Left cardiac atrium (tissue), 4 donors: Measurements from ENCODE around the gene SPECC1L. TPM values are rescaled to one million over a fixed set of nuclear protein-coding genes. Genes with fewer than 3 reads are reported as not detected.

ENCODE experiments used
- ATAC-seq, 2 donors: fragments of 200-7000 bp; cut with Tn5 transposase; one replicate each; pipeline ENCODE4 v1.9.1; 2020; ENCODE audit warnings: mild to moderate bottlenecking in 2 of 2, moderate library complexity in 2 of 2
- DNase-seq: peaks from one replicate; pipeline ENCODE4 v3.0.0-alpha.2; 2020
- intact Hi-C, 2 donors: fragments of 100-400 bp; cut with DNase I; formaldehyde crosslinking; loops; one replicate each; pipeline versions ENCODE4 v1.14.1 to v1.15.1; 2022 to 2023
- total RNA-seq, 2 donors: library from RNA; stranded (reverse); fragmentation: NEBNext Ultra II Directional; extraction: Animal tissue kit (Norgen Biotek cat#: 25700); gene quantifications; one replicate each; pipeline ENCODE4 v1.2.1, GENCODE V29; 2021
- donor health status: DM: no; HTN: yes; CAD: no.
- donor health status: DM: no; HTN: yes; CAD: no; lungs with severe emphysema.
- donor health status: DM: yes; HTN: yes; CAD: no.
- donor health status: Dilated cardiomyopathy.

SPECC1L gene
- total RNA-seq, 2 donors from 2014 or later, result 54.5 to 59.1 TPM

DNA sequence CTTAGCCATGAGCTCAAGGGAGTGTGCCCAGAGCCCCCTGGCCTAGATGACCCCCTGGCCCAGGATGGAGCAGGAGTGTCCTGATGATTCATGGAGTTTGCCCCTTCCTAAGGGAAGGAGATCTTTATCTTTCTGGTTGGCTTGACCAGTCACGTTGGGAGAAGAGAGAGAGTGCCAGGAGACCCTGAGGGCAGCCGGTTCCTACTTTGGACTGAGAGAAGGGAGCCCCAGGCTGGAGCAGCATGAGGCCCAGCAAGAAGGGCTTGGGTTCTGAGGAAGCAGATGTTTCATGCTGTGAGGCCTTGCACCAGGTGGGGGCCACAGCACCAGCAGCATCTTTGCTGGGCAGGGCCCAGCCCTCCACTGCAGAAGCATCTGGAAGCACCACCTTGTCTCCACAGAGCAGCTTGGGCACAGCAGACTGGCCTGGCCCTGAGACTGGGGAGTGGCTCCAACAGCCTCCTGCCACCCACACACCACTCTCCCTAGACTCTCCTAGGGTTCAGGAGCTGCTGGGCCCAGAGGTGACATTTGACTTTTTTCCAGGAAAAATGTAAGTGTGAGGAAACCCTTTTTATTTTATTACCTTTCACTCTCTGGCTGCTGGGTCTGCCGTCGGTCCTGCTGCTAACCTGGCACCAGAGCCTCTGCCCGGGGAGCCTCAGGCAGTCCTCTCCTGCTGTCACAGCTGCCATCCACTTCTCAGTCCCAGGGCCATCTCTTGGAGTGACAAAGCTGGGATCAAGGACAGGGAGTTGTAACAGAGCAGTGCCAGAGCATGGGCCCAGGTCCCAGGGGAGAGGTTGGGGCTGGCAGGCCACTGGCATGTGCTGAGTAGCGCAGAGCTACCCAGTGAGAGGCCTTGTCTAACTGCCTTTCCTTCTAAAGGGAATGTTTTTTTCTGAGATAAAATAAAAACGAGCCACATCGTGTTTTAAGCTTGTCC, 171.0 kb downstream of the SPECC1L start:
- intact Hi-C loops, result no loop called here
- peak; percentile 59 to 67 for ATAC-seq
- no peak for DNase-seq

DNA sequence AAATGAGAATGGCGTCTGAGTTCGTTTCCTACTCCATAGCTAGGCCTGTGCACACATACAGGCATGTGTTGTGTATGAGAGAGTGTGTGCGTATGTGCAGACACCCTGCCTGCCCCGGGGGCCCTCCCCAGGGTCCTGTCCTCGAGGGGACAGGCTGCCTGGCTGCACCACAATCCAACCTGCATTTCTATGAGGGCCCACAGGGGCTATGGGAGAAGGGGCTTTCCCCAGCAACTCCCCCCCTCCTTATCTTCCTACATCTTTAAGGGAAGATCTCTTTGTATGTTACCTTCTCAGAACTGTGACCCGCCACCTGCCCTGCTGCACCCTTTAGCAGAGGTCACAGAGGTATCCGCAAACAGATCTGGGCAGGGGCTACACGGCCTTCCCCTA, 171.7 kb downstream of the SPECC1L start:
- no peak for ATAC-seq
- DNase-seq, result no peak
- intact Hi-C loops, result no loop called here

DNA sequence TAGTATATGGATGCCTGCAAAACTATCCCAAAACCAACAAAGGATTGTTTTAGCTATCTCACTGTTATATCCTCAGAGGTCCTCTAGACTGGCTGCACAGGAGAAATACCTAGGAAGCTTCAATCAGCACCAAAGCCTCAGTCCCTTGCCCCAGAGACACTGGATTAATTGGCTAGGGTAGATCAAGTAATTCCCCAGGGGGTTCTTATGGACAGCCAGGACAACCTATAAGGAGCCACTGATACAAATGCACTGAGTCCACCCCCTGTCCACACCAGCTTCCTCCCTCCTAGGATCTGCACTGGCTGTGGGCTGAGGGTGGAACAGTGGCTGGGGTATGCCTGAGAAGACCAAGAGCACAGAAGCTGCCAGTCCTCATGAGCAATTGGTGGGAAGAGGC, 173.0 kb downstream of the SPECC1L start:
- no peak for DNase-seq
- intact Hi-C loops, result no loop called here
- ATAC-seq, result no peak

DNA sequence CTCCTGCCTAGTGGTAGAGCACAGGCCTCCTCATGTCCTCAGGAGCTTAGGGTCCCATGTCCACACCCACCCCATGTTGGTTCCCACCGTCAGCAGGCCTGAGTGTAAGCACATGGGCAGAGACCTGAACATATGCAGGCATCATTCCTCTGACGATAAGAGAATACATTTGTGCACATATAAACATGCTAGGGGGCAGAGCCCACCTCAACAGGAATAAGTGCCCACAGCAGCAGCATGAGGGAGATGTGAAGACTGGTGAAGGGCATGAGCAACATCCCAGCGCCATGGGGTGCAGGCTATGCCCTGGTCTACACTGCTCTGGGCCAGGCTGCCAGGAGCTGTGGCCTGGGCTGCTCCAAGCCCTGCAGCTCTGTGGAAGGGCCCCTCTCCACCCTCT, 173.6 kb downstream of the SPECC1L start:
- DNase-seq, result no peak
- no peak for ATAC-seq
- intact Hi-C loops, result no loop called here

DNA sequence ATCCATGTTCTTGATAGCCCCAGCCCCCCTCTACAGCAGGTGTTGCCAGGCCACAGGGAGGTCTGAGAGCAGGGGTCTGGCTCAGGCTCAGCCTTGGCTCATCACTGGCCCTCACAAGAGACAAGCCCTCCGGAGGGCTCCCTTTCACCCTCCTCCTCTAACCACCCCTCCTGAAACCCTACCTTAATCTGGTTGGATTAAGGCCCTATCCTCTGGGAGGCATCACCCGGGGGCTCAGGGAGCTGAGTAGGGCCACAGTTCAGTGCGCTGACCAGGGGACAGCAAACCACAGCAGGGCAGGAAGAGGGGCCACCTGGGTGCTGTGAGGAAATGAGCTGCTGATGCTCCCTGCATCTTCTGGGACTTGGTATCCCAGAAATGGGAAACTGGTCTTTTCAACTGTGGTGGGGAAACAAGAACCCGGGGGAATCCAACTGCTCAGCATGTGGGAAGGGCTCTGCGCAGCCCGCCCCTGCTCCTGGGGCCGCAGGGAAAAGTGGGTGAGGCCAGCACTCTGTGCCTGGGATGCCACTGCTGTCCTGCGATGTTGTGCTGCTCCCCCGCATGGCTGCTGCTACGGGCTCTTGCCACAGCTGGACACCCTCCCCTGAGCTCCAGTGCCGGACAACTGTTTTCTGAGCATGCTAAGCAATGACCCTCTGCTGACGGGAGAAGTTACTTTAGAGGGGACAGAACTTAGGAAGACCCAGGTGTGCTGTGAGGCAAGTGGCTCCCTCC, 174.3 kb downstream of the SPECC1L start:
- intact Hi-C loops, result no loop called here
- peak; percentile 34 to 51 for ATAC-seq

DNA sequence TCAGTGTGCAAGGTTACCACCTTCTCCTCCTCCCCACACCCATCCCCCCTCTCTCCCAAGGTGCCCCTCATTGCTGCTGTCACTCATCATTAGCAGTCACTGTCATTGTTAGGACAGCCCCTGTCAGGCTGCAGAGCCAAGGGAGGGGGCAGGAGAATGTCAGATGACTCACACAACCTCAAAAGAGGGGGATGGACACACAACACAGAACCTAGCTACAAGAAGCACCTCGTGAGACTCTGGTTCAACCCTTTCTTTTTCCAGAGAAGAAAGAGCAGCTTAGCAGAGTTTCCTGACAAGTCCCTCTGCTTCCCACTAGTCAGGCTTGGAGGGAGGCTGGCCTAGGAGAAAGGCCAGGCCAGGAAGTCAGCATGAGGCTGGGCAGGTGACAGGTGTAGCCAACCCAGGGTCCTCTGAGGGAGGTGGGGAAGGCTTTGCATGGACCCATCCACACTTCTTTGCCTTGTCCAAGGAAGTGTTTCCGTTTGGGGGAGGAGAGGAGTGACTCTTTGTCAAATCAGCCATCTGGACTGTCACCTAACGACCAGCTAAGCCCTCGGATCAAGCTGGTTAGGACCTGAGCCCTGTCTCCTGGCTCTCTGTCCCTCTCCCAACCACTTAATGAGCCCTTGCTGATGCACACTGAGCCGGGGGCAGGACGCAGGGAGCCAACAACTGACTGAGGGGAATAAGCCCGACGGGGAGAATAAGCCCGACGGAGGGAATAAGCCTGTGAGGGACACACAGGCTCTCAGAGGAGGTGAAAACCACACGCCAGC, 175.0 kb downstream of the SPECC1L start:
- intact Hi-C loops, result no loop called here
- DNase-seq (no peak), ATAC-seq (peak; percentile 43 to 76)

More for the DNA sequence above, 174.3 kb downstream of the SPECC1L start:
- DNase-seq, result no peak

DNA sequence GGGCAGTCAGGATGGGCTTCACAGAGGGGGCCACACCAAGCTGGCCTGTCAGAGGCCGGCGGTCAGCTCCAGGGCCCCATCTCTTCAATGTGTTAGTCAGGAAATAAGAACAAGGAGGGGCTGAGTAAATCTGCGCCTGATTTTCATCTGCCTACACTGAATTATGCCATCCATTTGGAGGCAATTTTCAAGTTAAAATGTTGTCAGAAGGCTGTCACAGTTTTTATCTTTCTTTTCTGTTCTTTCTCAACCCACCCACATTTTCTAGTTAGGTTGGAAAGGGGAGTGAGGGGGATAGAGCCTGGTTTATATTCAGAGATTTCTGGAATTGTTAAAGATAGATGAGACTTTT, 175.6 kb downstream of the SPECC1L start:
- DNase-seq (no peak), ATAC-seq (no peak)
- intact Hi-C loops, result no loop called here

DNA sequence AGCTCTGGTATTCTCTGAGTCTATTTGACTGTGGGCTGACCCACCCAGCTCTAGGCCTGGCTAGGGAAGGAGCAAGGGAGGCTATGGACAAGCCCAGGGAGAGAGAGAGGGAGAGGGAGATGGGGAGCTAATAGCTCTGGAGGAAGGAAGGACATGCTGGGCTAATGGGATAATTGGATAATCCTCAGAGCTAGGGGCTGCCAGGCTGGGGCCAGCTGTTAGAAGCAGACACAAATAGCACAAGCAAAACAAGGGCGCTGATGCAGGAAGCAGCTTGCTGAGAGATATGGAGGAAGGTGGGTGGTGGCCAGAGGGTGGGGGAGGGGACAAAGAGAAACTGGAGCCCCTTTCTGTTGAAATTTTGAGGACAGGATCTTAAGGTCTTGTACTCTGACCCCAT, 180.0 kb downstream of the SPECC1L start:
- ATAC-seq (peak; percentile 65 to 72), DNase-seq (no peak)
- intact Hi-C loops, result no loop called here

DNA sequence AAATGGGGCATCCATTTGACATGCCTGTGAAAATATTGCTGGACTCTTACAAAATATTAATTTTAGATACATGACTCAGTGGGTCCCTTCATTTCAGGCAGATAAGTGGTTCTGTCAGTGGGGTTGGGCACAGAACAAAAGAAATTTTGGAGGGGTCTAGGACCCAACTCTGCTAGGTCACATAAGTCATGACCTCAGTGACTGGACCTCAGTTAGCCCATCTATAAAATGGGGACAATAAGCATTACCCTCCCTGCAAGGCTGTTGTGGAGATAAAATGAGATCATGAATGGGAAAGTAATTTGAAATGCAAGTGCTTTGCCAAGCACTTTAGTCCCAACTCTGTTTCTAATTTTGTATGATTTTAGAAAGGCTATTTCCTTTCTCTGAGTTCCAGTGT, 180.5 kb downstream of the SPECC1L start:
- intact Hi-C loops, result no loop called here

DNA sequence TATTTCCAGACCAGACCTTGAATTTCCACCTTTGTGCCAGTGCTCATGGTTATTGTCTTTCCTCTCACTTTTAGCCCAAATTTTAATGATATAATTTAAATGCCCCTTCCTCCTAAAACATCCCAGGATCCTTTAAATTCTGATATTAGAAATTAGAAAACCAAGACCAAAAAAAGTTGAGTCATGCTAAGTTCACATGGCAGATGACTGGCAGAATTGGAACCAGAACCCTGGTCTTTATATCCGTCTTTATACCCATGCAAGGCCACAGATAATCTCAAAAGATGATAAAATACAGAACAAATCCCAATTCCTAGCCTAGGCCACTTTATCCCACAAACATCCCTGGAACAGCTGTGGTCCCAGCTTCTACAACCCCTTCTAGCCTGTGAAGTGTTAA, 183.2 kb downstream of the SPECC1L start:
- no peak for DNase-seq
- intact Hi-C loops, result no loop called here
- ATAC-seq, result no peak

More for the DNA sequence above, 180.5 kb downstream of the SPECC1L start:
- no peak for DNase-seq
- no peak for ATAC-seq

DNA sequence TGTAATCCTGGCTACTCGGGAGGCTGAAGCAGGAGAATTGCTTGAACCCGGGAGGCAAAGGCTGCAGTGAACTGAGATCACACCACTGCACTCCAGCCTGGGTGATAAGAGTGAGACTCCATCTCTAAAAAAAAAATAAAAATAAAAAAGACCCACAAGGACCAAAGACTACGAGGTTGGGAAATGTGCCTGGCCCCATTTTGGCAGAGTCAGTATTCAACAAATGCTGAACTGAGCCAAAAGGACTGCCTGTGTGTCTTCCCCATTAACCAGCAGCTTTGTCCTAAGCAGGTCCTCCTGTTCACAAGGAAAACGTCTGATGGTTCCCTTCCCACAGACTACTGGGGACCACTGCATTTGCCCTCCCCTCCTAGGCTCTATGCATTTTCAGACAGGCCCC, 184.4 kb downstream of the SPECC1L start:
- DNase-seq (no peak), ATAC-seq (peak; percentile 23 to 27)
- intact Hi-C loops, result no loop called here

DNA sequence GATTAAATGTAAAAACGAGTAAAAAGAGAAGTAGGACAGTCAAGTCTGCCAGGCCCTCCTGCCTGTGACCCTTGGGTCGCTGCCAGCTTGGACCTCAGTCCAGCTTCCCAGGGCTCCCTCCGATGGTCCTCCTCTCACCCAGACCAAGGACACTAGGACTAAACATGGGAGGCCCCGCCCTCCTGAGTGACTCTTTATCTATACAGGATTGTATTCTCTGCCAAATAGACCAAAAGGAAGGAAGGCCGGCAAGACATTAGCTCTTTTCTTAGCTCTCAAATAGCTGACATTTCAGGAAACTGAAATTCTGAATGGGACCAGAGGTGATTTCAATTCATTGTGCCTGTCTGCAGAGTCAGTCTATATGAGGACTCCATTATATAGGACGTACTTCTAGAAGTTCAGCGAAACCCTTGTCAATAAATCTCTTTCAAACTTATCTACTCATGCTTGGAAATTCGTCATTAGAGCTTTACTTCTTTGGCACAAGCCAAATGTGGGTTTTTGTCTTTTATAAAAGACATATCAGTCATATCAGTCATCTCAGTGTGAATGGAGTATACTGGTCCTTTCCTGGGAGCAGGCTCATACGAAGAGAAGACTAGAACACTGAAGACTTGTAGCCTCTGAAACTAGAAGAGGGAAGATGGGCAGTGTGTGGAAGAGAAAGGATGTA, 185.3 kb downstream of the SPECC1L start:
- peak; percentile 78 for DNase-seq
- ATAC-seq, result peak; percentile 72 to 89
- intact Hi-C loops, result no loop called here

DNA sequence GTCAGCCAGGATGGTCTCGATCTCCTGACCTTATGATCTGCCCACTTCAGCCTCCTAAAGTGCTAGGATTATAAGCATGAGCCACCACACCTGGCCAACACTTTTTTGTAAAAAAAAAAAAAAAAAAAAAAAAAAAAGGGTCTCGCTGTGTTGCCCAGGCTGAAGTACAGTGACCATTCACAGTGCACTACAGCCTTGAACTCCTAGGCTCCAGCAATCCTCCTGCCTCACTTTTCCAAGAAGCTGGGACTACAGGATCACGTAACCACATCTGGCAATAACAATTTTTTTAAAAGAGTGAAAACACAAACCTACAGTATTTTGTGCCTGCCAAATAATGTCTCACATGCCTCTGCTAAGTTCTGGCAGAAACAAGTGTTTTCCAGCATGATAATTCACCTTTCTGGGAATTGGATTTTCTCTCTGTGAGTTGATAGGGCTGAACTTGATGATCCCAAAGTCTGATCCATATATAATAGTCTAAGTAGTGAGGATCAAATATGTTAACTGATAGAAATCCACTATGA, 187.3 kb downstream of the SPECC1L start:
- intact Hi-C loops, result no loop called here
- DNase-seq, result no peak
- no peak for ATAC-seq

DNA sequence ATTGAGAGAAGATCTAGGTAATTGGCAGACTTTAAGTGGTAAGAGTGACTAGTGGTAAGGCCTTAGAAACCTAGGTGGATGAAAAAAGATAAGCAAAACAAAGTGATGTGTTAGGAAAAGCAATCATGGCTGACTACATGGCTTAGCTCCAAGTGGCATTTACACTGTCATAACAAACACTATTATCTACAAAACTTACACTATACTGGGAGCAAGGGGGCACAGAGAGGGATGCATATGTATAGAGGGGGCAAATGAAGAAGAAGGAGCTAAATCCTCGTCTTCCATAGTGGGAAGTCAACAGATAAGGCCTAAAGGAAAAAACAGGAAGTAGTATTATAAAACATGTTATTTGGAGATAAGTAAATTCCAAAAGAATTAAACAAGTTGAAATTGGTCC, 189.3 kb downstream of the SPECC1L start:
- intact Hi-C loops, result no loop called here
- DNase-seq (no peak), ATAC-seq (no peak)

DNA sequence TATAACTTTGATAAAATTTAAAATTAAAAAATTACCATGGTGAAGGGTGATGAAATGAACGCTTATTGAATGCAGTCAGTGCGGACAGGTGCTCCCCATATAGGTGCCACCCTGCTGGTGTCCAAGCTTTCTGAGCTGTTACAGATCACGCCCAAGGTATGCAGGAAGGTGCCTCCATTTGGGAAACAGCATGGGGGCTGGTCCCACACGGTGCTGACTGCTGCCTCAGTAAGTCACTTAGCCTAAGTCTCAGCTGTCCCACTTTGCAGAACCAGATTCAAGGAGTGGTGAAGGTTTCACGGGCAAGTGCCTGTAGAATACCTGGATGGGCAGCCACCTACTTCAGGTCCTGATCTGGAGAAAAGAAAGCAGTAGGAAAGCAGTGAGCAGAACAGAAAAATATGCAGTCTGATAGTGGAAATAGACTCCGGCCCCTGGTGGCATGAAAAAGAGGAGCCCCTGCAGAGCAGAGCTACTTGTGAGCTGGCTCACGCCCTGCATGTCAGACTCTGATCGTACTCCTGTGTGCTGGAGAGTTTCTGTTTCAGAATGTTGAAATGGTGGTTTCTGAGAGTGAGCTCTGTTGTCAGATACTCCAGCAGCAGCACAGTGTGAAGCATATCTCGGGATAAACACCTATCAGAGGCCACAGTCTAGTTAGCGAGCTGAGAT, 189.9 kb downstream of the SPECC1L start:
- peak in 1 of 2 donors; percentile 34 for ATAC-seq
- no peak for DNase-seq
- intact Hi-C loops, result no loop called here

DNA sequence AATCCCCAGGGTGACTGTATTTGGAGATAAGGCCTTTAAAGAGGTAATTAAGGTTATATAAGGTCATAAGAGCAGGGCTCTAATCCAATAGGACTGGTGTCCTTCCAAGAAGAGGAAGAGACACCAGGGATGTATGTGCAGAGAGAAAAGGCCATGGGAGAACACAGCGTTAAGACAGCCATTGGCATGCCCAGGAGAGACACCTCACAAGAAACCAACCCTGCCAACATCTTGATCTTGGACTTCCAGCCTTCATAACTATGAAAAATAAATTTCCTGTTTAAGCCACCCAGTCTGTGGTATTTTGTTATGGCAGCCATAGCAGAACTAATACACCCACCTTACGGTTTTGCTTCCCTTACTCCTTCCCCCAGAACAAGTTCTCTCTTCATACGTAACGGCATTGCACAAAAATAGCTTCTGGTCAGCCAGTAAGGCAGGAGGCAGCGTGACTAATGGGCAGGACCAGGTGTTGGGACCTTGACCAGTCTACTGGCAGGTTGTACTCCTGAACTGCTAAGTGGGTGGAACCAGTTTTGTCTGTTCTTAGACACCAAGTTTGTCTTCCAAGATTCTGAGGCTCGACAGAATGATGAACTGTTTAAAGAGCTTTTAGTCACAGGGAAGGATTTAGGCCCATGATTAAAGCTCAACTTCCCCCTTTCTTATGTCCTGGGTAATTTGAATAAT, 192.6 kb downstream of the SPECC1L start:
- no peak for DNase-seq
- ATAC-seq, result no peak
- intact Hi-C loops, result no loop called here

DNA sequence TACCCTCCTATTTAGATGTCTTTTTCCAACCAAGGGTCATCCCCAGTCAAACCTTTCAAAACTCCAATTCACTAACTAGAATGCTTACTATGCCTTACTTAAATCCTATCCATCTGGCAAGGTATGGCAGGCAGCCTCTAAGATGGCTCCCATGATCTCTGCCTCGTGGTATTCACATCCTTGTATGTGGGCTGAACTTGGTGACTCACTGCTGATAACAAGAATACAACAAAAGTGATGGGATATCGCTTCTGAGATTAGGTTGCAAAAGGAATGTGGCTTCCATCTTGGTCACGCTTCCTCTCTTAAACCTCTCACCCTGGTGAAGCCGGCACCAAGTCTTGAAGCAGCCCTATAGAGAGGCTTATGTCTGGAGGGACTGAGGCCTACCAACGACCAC, 194.9 kb downstream of the SPECC1L start:
- peak in 1 of 2 donors; percentile 71 for ATAC-seq
- intact Hi-C loops, result no loop called here
- no peak for DNase-seq

DNA sequence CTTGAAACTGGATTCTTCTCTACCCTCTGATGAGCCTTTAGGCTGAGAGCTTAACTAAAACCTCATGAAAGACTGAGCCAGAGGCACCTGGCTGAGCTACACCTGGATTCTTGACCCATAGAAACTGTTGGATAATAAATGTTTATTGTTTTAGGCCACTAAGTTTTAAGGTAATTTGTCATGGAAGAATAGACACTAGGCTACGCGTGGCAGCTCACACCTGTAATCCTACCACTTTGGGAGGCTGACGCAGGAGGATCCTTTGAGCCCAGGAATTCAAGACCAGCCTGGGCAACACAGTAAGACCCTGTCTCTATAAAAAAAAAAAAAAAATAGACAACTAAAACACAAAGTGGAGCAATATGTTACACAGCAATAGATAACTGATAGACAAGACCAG, 195.3 kb downstream of the SPECC1L start:
- intact Hi-C loops, result no loop called here
- DNase-seq (no peak), ATAC-seq (no peak)
